ENCODE data around the gene C4orf50. TPM values are rescaled to one million over a fixed set of nuclear protein-coding genes. Genes with fewer than 3 reads are reported as not detected.

Gene C4orf50
- total and polyA plus RNA-seq, 2 donors (not counting 1 experiment from before 2014, with no cell fraction given): 0.02 TPM; not detected in 1

- Mint-ChIP-seq H3K27ac (no peak overlapping the region), H3K27me3 (peaks cover 12% of the 10 kb centered on the region), H3K4me3 (no peak overlapping the region), H3K9me3 (ENCODE audit: insufficient read depth) (no peaks in the 10 kb centered on the region), H3K4me1 (no peaks in the 10 kb centered on the region)
- H4K20me1 ChIP-seq (ENCODE audit: control insufficient read depth, insufficient read depth, low read length, poor library complexity, severe bottlenecking): no peaks in the 10 kb centered on the region
- H3K4me1 ChIP-seq (ENCODE audit: control insufficient read depth in 2 of 2, insufficient read depth in 2 of 2, low read length in 2 of 2): no peaks in the 10 kb centered on the region
- H2AFZ ChIP-seq (ENCODE audit: insufficient read depth, low read depth, low read length, poor library complexity, severe bottlenecking): no peak overlapping the region
- no peak overlapping the region for H3K9ac ChIP-seq (ENCODE audit: low read length)
- ATAC-seq (ENCODE audit: low read depth) (no peak), DNase-seq (no peak)
- H3K4me2 ChIP-seq (replicated peaks; ENCODE audit: low read depth, low read length, poor library complexity, severe bottlenecking): no peak overlapping the region
- intact Hi-C loops (cut with micrococcal nuclease): no loop called here
- peaks cover 0 to 2% (median 0%) of the 10 kb centered on the region in 4 experiments for H3K27me3 ChIP-seq (replicated peaks in 1 of 4; ENCODE audit: control extremely low read depth in 1 of 4, control insufficient read depth in 3 of 4, insufficient read depth in 4 of 4, low read length in 3 of 4)
- H3K4me3 ChIP-seq (ENCODE audit: control extremely low read depth in 1 of 5, extremely low read depth in 1 of 5, insufficient read depth in 1 of 5, low read depth in 2 of 5, low read length in 4 of 5): no peak overlapping the region
- ChIA-PET CTCF (no interaction called here), POLR2A (no interaction called here)
- H3K36me3 ChIP-seq (replicated peaks in 1 of 2; ENCODE audit: control extremely low read depth in 1 of 2, control insufficient read depth in 1 of 2, extremely low read depth in 1 of 2, insufficient read depth in 2 of 2, low read length in 1 of 2): no peaks in the 10 kb centered on the region
- H3K27ac ChIP-seq (ENCODE audit: low read length in 2 of 2): no peak overlapping the region
- TF ChIP-seq CTCF (IDR thresholded peaks at IDR 0.05): no peak
- no peak for TF ChIP-seq EZH2 (IDR thresholded peaks at IDR 0.05; ENCODE audit: borderline replicate concordance, insufficient read depth, low read depth, low read length, poor library complexity, severe bottlenecking)
- no peaks in the 10 kb centered on the region for H3K9me3 ChIP-seq (ENCODE audit: control extremely low read depth in 1 of 3, control insufficient read depth in 2 of 3, insufficient read depth in 1 of 3, low read length in 2 of 3)
- WGBS (ENCODE audit: insufficient coverage): 86% methylated on average over 12 of the region's 14 CpGs
- no peaks in the 10 kb centered on the region for H3K79me2 ChIP-seq (ENCODE audit: control insufficient read depth, insufficient read depth, low read length)
These were observed 28.4 kb upstream of the C4orf50 start for GRCh38 chr4:6046526-6047129.

GRCh38 chr4:6044805-6045204 is 26.6 kb upstream of the C4orf50 start:
- H3K9me3 Mint-ChIP-seq (ENCODE audit: insufficient read depth): no peaks in the 10 kb centered on the region
- DNase-seq: no peak
- no peak overlapping the region for H3K4me2 ChIP-seq (replicated peaks; ENCODE audit: low read depth, low read length, poor library complexity, severe bottlenecking)
- H3K27ac Mint-ChIP-seq: no peak overlapping the region
- ChIA-PET CTCF (no interaction called here), POLR2A (no interaction called here)
- ATAC-seq (ENCODE audit: low read depth): no peak
- H3K9me3 ChIP-seq (ENCODE audit: control extremely low read depth in 1 of 3, control insufficient read depth in 2 of 3, insufficient read depth in 1 of 3, low read length in 2 of 3): no peaks in the 10 kb centered on the region
- no peaks in the 10 kb centered on the region for H3K79me2 ChIP-seq (ENCODE audit: control insufficient read depth, insufficient read depth, low read length)
- no peak overlapping the region for H3K27ac ChIP-seq (ENCODE audit: low read length in 2 of 2)
- no peaks in the 10 kb centered on the region for H3K4me1 Mint-ChIP-seq
- peaks cover 12% of the 10 kb centered on the region for H3K27me3 Mint-ChIP-seq
- H3K4me3 ChIP-seq (ENCODE audit: control extremely low read depth in 1 of 5, extremely low read depth in 1 of 5, insufficient read depth in 1 of 5, low read depth in 2 of 5, low read length in 4 of 5): no peak overlapping the region
- H2AFZ ChIP-seq (ENCODE audit: insufficient read depth, low read depth, low read length, poor library complexity, severe bottlenecking): no peak overlapping the region
- no peak overlapping the region for H3K4me3 Mint-ChIP-seq
- H3K27me3 ChIP-seq (replicated peaks in 1 of 4; ENCODE audit: control extremely low read depth in 1 of 4, control insufficient read depth in 3 of 4, insufficient read depth in 4 of 4, low read length in 3 of 4): no peaks in the 10 kb centered on the region
- no peak overlapping the region for H3K9ac ChIP-seq (ENCODE audit: low read length)
- TF ChIP-seq CTCF (IDR thresholded peaks at IDR 0.05) (no peak), EZH2 (IDR thresholded peaks at IDR 0.05; ENCODE audit: borderline replicate concordance, insufficient read depth, low read depth, low read length, poor library complexity, severe bottlenecking) (no peak)
- intact Hi-C loops (cut with micrococcal nuclease): no loop called here
- H3K36me3 ChIP-seq (replicated peaks in 1 of 2; ENCODE audit: control extremely low read depth in 1 of 2, control insufficient read depth in 1 of 2, extremely low read depth in 1 of 2, insufficient read depth in 2 of 2, low read length in 1 of 2): no peaks in the 10 kb centered on the region
- no peaks in the 10 kb centered on the region for H3K4me1 ChIP-seq (ENCODE audit: control insufficient read depth in 2 of 2, insufficient read depth in 2 of 2, low read length in 2 of 2)
- no peaks in the 10 kb centered on the region for H4K20me1 ChIP-seq (ENCODE audit: control insufficient read depth, insufficient read depth, low read length, poor library complexity, severe bottlenecking)
- 59% methylated on average over 8 of the region's 9 CpGs for WGBS (ENCODE audit: insufficient coverage)
